ENCODE results near the gene DSTYK.

DSTYK gene

GRCh38 chr1:205244384-205244783, 32.9 kb upstream of the DSTYK start:
- H3K18ac ChIP-seq (ENCODE audit: low read length), result no peak overlapping the region
- H3K4ac ChIP-seq (ENCODE audit: low read depth, low read length), result no peak overlapping the region
- H3K79me1 ChIP-seq (ENCODE audit: low read length), result no peaks in the 10 kb centered on the region
- no peak overlapping the region for H2BK15ac ChIP-seq (replicated peaks; ENCODE audit: low read depth)
- H3K4me2 ChIP-seq (ENCODE audit: low read length), result no peak overlapping the region
- H2BK120ac ChIP-seq (ENCODE audit: low read depth, low read length), result no peak overlapping the region
- no peaks in the 10 kb centered on the region for H3K4me1 ChIP-seq (ENCODE audit: control insufficient read depth, low read depth, low read length)
- no peak overlapping the region for H3K27ac ChIP-seq (ENCODE audit: low read depth, low read length)
- H3K4me3 ChIP-seq (ENCODE audit: low read length), result no peak overlapping the region
- no peak overlapping the region for H3K56ac ChIP-seq (ENCODE audit: low read length)
- no peak for DNase-seq
- no peak overlapping the region for H2AK5ac ChIP-seq (ENCODE audit: low read length)
- WGBS (ENCODE audit: extremely low coverage, insufficient coverage, low lambda C conversion rate), result no CpG with 5 or more reads among the region's 4 CpGs
- H4K8ac ChIP-seq (ENCODE audit: low read depth, low read length), result no peak overlapping the region
- no peaks in the 10 kb centered on the region for H3K27me3 ChIP-seq (ENCODE audit: insufficient read depth, low read length, poor library complexity)
- H4K5ac ChIP-seq (ENCODE audit: low read length), result no peak overlapping the region
- H3K79me2 ChIP-seq (ENCODE audit: control insufficient read depth, insufficient read depth, low read length), result no peaks in the 10 kb centered on the region
- no peaks in the 10 kb centered on the region for H3K36me3 ChIP-seq (ENCODE audit: control insufficient read depth, insufficient read depth, low read length)
- H3K23ac ChIP-seq (ENCODE audit: low read length), result no peak overlapping the region
- no peak overlapping the region for H3K9ac ChIP-seq (ENCODE audit: low read length)
- no peak overlapping the region for H2BK5ac ChIP-seq (ENCODE audit: low read length)

DNA sequence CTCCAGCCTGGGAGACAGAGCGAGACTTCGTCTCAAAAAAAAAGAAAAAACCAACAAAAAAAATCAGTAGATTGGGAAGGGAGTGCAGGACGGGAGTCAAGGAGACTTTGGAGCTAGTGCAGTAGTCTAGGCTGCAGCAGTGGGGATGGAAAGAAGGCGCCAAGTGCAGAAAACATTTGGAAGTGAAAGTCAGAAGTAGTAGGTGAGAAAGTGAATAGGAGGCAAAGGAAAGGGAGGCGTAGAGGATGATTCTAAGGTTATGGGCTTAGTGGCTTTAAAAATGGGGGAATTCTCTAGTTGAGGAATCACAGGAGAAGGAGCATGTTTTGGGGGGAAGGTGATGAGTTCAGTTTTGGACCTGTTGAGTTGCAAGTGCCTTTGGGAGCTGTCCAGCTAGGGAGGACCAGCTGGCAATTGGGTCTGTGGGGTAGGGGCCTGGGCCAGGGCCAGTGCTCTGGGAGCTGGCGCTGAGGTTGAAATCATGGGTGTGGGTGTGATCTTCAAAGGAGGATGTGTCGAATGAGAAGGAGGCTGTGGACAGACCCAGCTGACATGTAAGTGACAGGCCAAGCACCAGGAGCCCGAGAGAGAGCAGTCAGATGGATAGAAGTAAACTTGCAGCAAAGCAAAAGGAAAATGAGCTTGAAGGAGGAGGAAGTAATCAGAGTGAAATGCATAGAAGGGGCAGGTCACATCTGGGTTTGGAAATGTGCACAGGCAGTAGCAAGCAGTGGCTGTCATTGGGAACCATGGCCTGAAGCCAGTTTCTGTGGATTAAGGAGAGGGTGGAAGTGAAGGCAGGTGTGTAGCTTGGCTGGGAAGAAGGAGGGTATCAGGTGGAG, 32.1 kb upstream of the DSTYK start:
- Histone ChIP-seq H2BK120ac (ENCODE audit: low read depth, low read length) (no peak overlapping the region), H3K4me2 (ENCODE audit: low read length) (no peak overlapping the region), H3K4me3 (ENCODE audit: low read length) (no peak overlapping the region), H3K4me1 (ENCODE audit: control insufficient read depth, low read depth, low read length) (no peaks in the 10 kb centered on the region), H4K5ac (ENCODE audit: low read length) (no peak overlapping the region), H3K18ac (ENCODE audit: low read length) (no peak overlapping the region), H2BK15ac (replicated peaks; ENCODE audit: low read depth) (no peak overlapping the region), H3K79me2 (ENCODE audit: control insufficient read depth, insufficient read depth, low read length) (no peaks in the 10 kb centered on the region), H2BK5ac (ENCODE audit: low read length) (no peak overlapping the region), H3K9ac (ENCODE audit: low read length) (no peak overlapping the region), H3K56ac (ENCODE audit: low read length) (no peak overlapping the region), H3K4ac (ENCODE audit: low read depth, low read length) (no peak overlapping the region), H4K8ac (ENCODE audit: low read depth, low read length) (no peak overlapping the region), H3K23ac (ENCODE audit: low read length) (no peak overlapping the region), H3K79me1 (ENCODE audit: low read length) (no peaks in the 10 kb centered on the region), H2AK5ac (ENCODE audit: low read length) (no peak overlapping the region), H3K27me3 (ENCODE audit: insufficient read depth, low read length, poor library complexity) (no peaks in the 10 kb centered on the region), H3K27ac (ENCODE audit: low read depth, low read length) (no peak overlapping the region), H3K36me3 (ENCODE audit: control insufficient read depth, insufficient read depth, low read length) (no peaks in the 10 kb centered on the region)
- no peak for DNase-seq
- WGBS (ENCODE audit: extremely low coverage, insufficient coverage, low lambda C conversion rate), result no CpG with 5 or more reads among the region's 8 CpGs

DNA sequence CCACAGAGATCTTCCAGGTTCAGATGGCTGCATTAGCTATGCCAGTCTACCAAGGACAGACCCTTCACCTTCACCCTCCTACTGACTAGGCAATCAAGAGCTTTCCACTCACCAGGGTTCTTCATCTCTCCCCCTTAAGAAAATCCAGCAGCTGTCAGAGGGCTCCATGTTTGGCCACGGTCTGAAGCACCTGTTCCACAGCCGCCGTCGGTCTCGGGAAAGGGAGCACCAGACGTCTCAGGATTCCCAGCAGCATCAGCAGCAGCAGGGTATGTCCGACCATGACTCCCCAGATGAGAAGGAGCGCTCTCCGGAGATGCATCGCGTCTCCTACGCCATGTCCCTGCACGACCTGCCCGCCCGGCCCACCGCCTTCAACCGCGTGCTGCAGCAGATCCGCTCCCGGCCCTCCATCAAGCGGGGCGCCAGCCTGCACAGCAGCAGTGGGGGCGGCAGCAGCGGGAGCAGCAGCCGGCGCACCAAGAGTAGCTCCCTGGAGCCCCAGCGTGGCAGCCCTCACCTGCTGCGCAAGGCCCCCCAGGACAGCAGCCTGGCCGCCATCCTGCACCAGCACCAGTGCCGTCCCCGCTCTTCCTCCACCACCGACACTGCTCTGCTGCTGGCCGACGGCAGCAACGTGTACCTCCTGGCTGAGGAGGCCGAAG, 30.0 kb upstream of the DSTYK start:
- Histone ChIP-seq H3K79me1 (ENCODE audit: low read length) (no peaks in the 10 kb centered on the region), H3K4me1 (ENCODE audit: control insufficient read depth, low read depth, low read length) (no peaks in the 10 kb centered on the region), H2AK5ac (ENCODE audit: low read length) (no peak overlapping the region), H3K36me3 (ENCODE audit: control insufficient read depth, insufficient read depth, low read length) (no peaks in the 10 kb centered on the region), H3K27me3 (ENCODE audit: insufficient read depth, low read length, poor library complexity) (no peaks in the 10 kb centered on the region), H3K9ac (ENCODE audit: low read length) (no peak overlapping the region), H3K4me3 (ENCODE audit: low read length) (no peak overlapping the region), H3K4ac (ENCODE audit: low read depth, low read length) (no peak overlapping the region), H4K5ac (ENCODE audit: low read length) (no peak overlapping the region), H3K56ac (ENCODE audit: low read length) (no peak overlapping the region), H3K27ac (ENCODE audit: low read depth, low read length) (no peak overlapping the region), H2BK5ac (ENCODE audit: low read length) (no peak overlapping the region), H3K18ac (ENCODE audit: low read length) (no peak overlapping the region), H3K79me2 (ENCODE audit: control insufficient read depth, insufficient read depth, low read length) (no peaks in the 10 kb centered on the region), H3K4me2 (ENCODE audit: low read length) (no peak overlapping the region), H2BK120ac (ENCODE audit: low read depth, low read length) (no peak overlapping the region), H4K8ac (ENCODE audit: low read depth, low read length) (no peak overlapping the region), H3K23ac (ENCODE audit: low read length) (no peak overlapping the region), H2BK15ac (replicated peaks; ENCODE audit: low read depth) (no peak overlapping the region)
- WGBS (ENCODE audit: extremely low coverage, insufficient coverage, low lambda C conversion rate), result no CpG with 5 or more reads among the region's 36 CpGs
- DNase-seq, result no peak

GRCh38 chr1:205240569-205240968, 29.1 kb upstream of the DSTYK start:
- no peak overlapping the region for H3K56ac ChIP-seq (ENCODE audit: low read length)
- no peak overlapping the region for H3K4ac ChIP-seq (ENCODE audit: low read depth, low read length)
- no peak overlapping the region for H3K4me2 ChIP-seq (ENCODE audit: low read length)
- no peak overlapping the region for H2BK5ac ChIP-seq (ENCODE audit: low read length)
- no peaks in the 10 kb centered on the region for H3K79me1 ChIP-seq (ENCODE audit: low read length)
- no peak overlapping the region for H4K8ac ChIP-seq (ENCODE audit: low read depth, low read length)
- H2BK15ac ChIP-seq (replicated peaks; ENCODE audit: low read depth), result no peak overlapping the region
- no peak overlapping the region for H2BK120ac ChIP-seq (ENCODE audit: low read depth, low read length)
- H4K5ac ChIP-seq (ENCODE audit: low read length), result no peak overlapping the region
- no peaks in the 10 kb centered on the region for H3K27me3 ChIP-seq (ENCODE audit: insufficient read depth, low read length, poor library complexity)
- H3K4me1 ChIP-seq (ENCODE audit: control insufficient read depth, low read depth, low read length), result no peaks in the 10 kb centered on the region
- H3K4me3 ChIP-seq (ENCODE audit: low read length), result no peak overlapping the region
- H3K9ac ChIP-seq (ENCODE audit: low read length), result no peak overlapping the region
- H3K36me3 ChIP-seq (ENCODE audit: control insufficient read depth, insufficient read depth, low read length), result no peaks in the 10 kb centered on the region
- no peak overlapping the region for H2AK5ac ChIP-seq (ENCODE audit: low read length)
- no peak overlapping the region for H3K27ac ChIP-seq (ENCODE audit: low read depth, low read length)
- no CpG with 5 or more reads among the region's 3 CpGs for WGBS (ENCODE audit: extremely low coverage, insufficient coverage, low lambda C conversion rate)
- no peak overlapping the region for H3K23ac ChIP-seq (ENCODE audit: low read length)
- DNase-seq, result no peak
- no peak overlapping the region for H3K18ac ChIP-seq (ENCODE audit: low read length)
- H3K79me2 ChIP-seq (ENCODE audit: control insufficient read depth, insufficient read depth, low read length), result no peaks in the 10 kb centered on the region

- WGBS (ENCODE audit: extremely low coverage, insufficient coverage, low lambda C conversion rate), result no CpG with 5 or more reads among the region's 6 CpGs
- H3K4ac ChIP-seq (ENCODE audit: low read depth, low read length), result no peak overlapping the region
- no peak overlapping the region for H4K5ac ChIP-seq (ENCODE audit: low read length)
These were observed 28.6 kb upstream of the DSTYK start for GRCh38 chr1:205240118-205240517.

More at GRCh38 chr1:205240118-205240517, 28.6 kb upstream of the DSTYK start:
- H3K18ac ChIP-seq (ENCODE audit: low read length), result no peak overlapping the region
- no peak overlapping the region for H3K27ac ChIP-seq (ENCODE audit: low read depth, low read length)
- H2BK120ac ChIP-seq (ENCODE audit: low read depth, low read length), result no peak overlapping the region
- no peak overlapping the region for H3K4me2 ChIP-seq (ENCODE audit: low read length)
- H3K4me3 ChIP-seq (ENCODE audit: low read length), result no peak overlapping the region
- no peak overlapping the region for H3K56ac ChIP-seq (ENCODE audit: low read length)
- no peak overlapping the region for H2BK5ac ChIP-seq (ENCODE audit: low read length)
- H3K79me2 ChIP-seq (ENCODE audit: control insufficient read depth, insufficient read depth, low read length), result no peaks in the 10 kb centered on the region
- no peak overlapping the region for H3K23ac ChIP-seq (ENCODE audit: low read length)
- no peak overlapping the region for H4K8ac ChIP-seq (ENCODE audit: low read depth, low read length)
- no peaks in the 10 kb centered on the region for H3K36me3 ChIP-seq (ENCODE audit: control insufficient read depth, insufficient read depth, low read length)
- H3K4me1 ChIP-seq (ENCODE audit: control insufficient read depth, low read depth, low read length), result no peaks in the 10 kb centered on the region
- no peaks in the 10 kb centered on the region for H3K79me1 ChIP-seq (ENCODE audit: low read length)
- H3K27me3 ChIP-seq (ENCODE audit: insufficient read depth, low read length, poor library complexity), result no peaks in the 10 kb centered on the region
- DNase-seq, result no peak
- H2AK5ac ChIP-seq (ENCODE audit: low read length), result no peak overlapping the region
- no peak overlapping the region for H2BK15ac ChIP-seq (replicated peaks; ENCODE audit: low read depth)
- no peak overlapping the region for H3K9ac ChIP-seq (ENCODE audit: low read length)
